Upper lobe of right lung (tissue), 1 donor: ENCODE data around the gene RBM20. TPM values are rescaled to one million over a fixed set of nuclear protein-coding genes. Genes with fewer than 3 reads are reported as not detected.
A peak's percentile ranks its signal among the peaks of the same experiment; 100 is the strongest.
"Not testable (repeated sequence)": the region's sequence is repeated elsewhere in the genome, so short reads cannot be mapped to it uniquely, and the experiment has no call there.

Experiments
- ATAC-seq: fragments of 200-7000 bp; cut with Tn5 transposase; one replicate; pipeline ENCODE4 v1.9.1; 2020; ENCODE audit warnings: mild to moderate bottlenecking, moderate library complexity
- DNase-seq: peaks from one replicate; pipeline ENCODE4 v3.0.0-alpha.2; 2020
- H3K27ac ChIP-seq: fragments of 200-600 bp; one replicate; pipeline ENCODE4 v1.8.0; 2022
- H3K27me3 ChIP-seq: fragments of 200-600 bp; one replicate; pipeline ENCODE4 v1.8.0; 2022; ENCODE audit warnings: mild to moderate bottlenecking
- H3K36me3 ChIP-seq: fragments of 200-600 bp; one replicate; pipeline ENCODE4 v1.8.0; 2022
- H3K4me1 ChIP-seq: fragments of 200-600 bp; one replicate; pipeline ENCODE4 v1.8.0; 2022
- H3K4me3 ChIP-seq: fragments of 200-600 bp; one replicate; pipeline ENCODE4 v1.8.0; 2022; ENCODE audit warnings: mild to moderate bottlenecking
- H3K9me3 ChIP-seq: fragments of 200-600 bp; one replicate; pipeline ENCODE4 v1.8.0; 2022
- intact Hi-C: fragments of 100-400 bp; cut with DNase I; formaldehyde crosslinking; loops from one replicate; pipeline ENCODE4 v1.11.0; 2022
- total RNA-seq: library from RNA; stranded (reverse); fragmentation: NEBNext Ultra II Directional; extraction: Animal tissue kit (Norgen Biotek cat#: 25700); gene quantifications from one replicate; pipeline ENCODE4 v1.2.1, GENCODE V29; 2021
- TF ChIP-seq, protein P1 (sequence below): fragments of 200-600 bp; IDR thresholded peaks from one replicate; pipeline ENCODE4 v1.8.0; 2022; ENCODE audit warnings: antibody characterized with exemption
- donor health status: DM: no; HTN: yes; CAD: no; lungs with severe emphysema.

Gene RBM20
- total RNA-seq, 1 donor from 2014 or later, result 0.41 TPM

DNA sequence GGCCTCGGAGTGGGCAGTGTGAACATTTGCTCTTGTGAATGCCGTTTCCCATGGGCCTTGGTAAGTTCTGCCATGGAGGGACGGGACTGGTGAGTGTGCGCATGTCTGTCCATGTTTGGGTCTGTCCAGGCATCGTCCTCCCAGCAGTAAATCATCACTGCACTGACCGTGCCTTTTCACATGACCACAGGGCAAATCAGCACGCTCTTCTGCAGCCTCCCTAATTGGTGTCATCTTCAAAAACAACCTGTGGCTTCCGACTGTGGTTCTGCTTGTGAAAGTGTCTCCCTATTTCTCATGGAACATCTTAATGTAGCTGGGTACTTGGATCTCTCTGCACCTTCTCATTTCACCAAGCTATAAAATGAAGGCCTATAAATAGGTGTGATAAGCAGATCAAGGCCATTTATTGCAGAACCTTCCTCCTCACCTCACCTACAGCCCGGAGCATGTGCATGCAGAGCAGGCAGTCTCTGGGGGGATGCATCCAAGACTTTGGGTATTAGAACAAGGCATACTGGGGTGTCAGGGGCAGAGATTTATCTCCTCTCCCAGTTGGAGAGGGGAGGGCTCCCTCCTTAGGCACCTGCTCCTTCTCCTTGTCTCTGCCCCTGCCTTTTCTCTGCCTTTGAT lies 77.4 kb downstream of the RBM20 start:
- intact Hi-C loops, result no loop called here
- ATAC-seq, result no peak
- TF ChIP-seq, protein P1, sequence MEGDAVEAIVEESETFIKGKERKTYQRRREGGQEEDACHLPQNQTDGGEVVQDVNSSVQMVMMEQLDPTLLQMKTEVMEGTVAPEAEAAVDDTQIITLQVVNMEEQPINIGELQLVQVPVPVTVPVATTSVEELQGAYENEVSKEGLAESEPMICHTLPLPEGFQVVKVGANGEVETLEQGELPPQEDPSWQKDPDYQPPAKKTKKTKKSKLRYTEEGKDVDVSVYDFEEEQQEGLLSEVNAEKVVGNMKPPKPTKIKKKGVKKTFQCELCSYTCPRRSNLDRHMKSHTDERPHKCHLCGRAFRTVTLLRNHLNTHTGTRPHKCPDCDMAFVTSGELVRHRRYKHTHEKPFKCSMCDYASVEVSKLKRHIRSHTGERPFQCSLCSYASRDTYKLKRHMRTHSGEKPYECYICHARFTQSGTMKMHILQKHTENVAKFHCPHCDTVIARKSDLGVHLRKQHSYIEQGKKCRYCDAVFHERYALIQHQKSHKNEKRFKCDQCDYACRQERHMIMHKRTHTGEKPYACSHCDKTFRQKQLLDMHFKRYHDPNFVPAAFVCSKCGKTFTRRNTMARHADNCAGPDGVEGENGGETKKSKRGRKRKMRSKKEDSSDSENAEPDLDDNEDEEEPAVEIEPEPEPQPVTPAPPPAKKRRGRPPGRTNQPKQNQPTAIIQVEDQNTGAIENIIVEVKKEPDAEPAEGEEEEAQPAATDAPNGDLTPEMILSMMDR, result no peak

DNA sequence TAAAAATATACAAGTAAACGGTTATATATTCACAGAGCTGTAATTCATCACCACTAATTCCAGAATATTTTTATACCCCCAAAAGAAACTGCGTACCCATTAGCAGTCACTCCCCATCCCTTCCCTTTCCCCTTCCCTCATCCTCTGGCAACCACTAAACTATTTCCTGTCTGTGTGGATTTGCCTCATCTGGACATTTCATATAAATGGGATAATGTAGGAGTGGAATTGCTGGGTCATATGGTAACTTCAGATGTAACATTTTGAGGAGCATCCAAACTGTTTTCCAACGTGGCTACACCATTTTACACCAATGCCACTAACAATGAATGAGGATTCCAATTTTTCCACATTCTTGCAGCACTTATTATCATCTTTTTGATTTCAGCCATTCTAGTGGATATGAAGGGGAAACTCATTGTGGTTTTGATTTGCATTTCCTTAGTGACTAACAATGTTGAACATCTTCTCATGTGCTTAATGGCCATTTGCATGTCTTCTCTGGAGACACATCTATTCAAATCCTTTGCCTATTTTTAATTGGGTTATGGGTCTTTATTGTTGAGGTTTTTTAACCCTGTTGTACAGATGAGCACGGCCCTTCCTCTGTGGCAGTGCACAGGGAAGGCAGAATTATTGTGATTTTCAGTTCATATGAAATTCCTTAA lies 79.2 kb downstream of the RBM20 start:
- ATAC-seq (no peak), DNase-seq (no peak)
- Histone ChIP-seq H3K36me3 (no peaks in the 10 kb centered on the region), H3K4me3 (no peak overlapping the region), H3K27me3 (no peaks in the 10 kb centered on the region), H3K27ac (no peak overlapping the region), H3K9me3 (no peaks in the 10 kb centered on the region), H3K4me1 (no peaks in the 10 kb centered on the region)
- TF ChIP-seq, protein P1, result no peak
- intact Hi-C loops, result no loop called here

More for the DNA sequence above, 77.4 kb downstream of the RBM20 start:
- Histone ChIP-seq H3K27ac (no peak overlapping the region), H3K9me3 (no peaks in the 10 kb centered on the region), H3K4me1 (no peaks in the 10 kb centered on the region), H3K36me3 (no peaks in the 10 kb centered on the region), H3K4me3 (no peak overlapping the region), H3K27me3 (no peaks in the 10 kb centered on the region)
- DNase-seq, result no peak

DNA sequence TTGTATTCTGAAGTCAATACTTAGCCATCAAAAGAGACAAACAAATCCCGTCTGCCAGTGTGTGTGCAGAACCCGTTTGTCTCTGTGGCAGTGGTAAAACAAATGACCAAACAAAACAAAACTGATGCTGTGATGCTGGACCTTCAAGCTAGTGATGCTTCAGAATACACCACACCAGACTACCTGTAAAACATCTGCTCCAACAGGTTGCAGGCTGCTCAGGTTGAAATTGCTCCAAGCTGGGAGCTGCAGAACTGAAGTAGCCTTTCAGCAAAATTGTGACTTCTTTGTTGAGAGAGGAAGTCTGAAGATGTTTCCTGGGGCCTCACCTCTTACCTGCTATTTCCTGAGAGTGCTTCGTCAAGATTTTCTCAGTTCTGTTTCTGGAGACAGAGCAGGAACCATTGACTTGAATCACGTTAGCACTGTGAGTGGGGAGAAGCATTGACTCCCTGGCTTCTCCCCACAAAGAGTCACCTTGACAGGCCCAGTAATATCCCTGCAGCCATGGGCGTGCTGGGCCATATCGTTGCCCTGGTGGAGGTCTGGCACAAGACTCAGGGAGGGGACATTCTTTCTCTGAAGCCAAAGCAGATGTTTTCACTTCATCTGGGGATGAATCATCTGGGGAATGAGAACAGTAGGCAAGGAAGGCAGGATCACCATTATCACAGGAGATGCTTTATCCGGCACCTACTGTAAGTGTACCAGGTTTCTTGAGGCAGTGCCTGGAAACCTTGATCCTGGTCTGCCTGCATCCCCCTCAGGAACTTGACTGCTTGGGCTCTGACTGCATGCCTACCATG lies 80.2 kb downstream of the RBM20 start:
- Histone ChIP-seq H3K36me3 (no peaks in the 10 kb centered on the region), H3K27me3 (no peaks in the 10 kb centered on the region), H3K9me3 (no peaks in the 10 kb centered on the region), H3K27ac (no peak overlapping the region), H3K4me3 (no peak overlapping the region), H3K4me1 (no peaks in the 10 kb centered on the region)
- ATAC-seq (no peak), DNase-seq (no peak)
- TF ChIP-seq, protein P1, result no peak
- intact Hi-C loops, result no loop called here

DNA sequence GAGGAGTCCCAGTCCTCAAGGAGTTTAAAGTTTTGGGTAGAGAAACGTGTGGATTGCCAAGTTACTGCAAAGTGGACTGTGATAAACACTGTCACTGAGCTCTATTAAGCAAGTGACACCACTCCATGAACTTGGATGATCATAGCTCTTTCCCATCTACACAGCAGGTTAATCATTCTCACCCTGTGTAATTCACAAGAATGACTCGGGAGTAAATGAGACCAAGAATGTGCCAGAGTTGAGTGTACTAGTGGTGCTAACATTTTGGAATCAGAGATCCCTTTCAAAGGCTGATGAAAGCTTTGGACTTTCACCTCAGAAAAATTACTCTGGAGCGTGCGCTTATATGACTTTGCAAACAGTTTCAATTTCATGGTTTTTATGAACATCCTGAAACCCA lies 80.8 kb downstream of the RBM20 start:
- no peaks in the 10 kb centered on the region for H3K36me3 ChIP-seq
- H3K27ac ChIP-seq, result no peak overlapping the region
- DNase-seq (no peak), ATAC-seq (no peak)
- TF ChIP-seq, protein P1, result no peak
- H3K9me3 ChIP-seq, result no peaks in the 10 kb centered on the region
- no peaks in the 10 kb centered on the region for H3K4me1 ChIP-seq
- no peaks in the 10 kb centered on the region for H3K27me3 ChIP-seq
- no peak overlapping the region for H3K4me3 ChIP-seq
- intact Hi-C loops, result no loop called here

DNA sequence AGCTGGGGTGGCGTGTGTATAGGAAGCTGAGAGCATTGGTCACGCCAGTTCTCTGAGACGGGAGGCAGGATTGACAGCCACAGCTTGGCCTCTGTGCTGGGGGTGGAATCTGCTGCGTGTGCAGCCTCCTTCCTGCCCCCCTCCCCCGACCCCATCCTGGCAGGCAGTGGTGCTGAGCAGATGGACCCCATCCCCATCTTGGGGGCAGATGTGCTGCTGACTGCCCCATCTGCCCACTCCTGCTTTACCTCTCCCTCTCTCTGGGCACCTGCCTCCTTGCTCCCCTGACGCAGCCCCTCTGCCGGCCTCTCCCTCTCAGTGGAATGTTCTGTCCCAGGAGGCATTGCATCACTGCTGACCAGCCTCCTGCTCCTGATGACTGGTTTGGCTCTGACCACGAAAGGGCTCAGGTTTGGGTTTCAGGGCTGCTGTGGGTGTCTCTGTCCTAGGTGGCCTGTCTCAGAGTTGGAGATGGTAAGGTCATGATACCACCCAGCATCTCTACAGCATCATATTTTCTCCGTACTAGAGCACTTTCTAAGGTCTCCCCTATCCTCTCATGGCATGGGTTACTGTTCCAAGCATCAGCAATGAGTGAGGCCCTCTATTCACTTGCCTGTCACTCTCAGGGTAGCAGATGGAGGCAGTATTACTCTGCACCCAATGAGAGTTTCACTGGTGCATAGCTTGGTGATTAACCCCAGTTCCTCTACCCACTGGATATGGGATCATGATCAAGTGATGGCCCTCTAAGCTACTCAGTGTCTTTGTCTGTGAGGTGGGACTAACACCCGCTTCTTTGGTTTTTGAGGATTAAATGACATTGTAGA lies 81.9 kb downstream of the RBM20 start:
- ATAC-seq, result peak; percentile 37
- Histone ChIP-seq H3K4me3 (no peak overlapping the region), H3K4me1 (no peaks in the 10 kb centered on the region), H3K27ac (no peak overlapping the region), H3K9me3 (no peaks in the 10 kb centered on the region), H3K36me3 (no peaks in the 10 kb centered on the region), H3K27me3 (no peaks in the 10 kb centered on the region)
- intact Hi-C loops, result no loop called here
- TF ChIP-seq, protein P1, result no peak
- DNase-seq, result no peak

DNA sequence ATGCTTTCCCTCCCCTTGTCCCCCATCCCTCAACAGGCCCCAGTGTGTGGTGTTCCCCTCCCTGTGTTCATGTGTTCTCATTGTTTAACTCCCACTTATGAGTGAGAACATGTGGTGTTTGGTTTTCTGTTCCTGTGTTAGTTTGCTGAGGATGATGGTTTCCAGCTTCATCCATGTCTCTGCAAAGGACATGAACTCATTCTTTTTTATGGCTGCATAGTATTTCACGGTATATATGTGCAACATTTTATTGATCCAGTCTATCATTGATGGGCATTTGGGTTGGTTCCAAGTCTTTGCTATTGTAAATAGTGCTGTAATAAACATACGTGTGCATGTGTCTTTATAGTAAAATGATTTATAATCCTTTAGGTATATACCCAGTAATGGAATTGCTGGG lies 83.6 kb downstream of the RBM20 start:
- H3K4me1 ChIP-seq, intact Hi-C loops, DNase-seq, ATAC-seq, H3K4me3 ChIP-seq, H3K9me3 ChIP-seq, H3K36me3 ChIP-seq, H3K27ac ChIP-seq: not testable (repeated sequence)
- H3K27me3 ChIP-seq, result peaks cover 10% of the 10 kb centered on the region
